GM19372 (cell line): ENCODE data around the gene TKT.

Source experiments
- ATAC-seq: cut with Tn5 transposase; IDR thresholded peaks from one replicate; pipeline ENCODE4 v1.9.1; 2021; ENCODE audit warnings: mild to moderate bottlenecking, low read depth, moderate library complexity; ENCODE audit not compliant: unreplicated experiment

TKT gene

DNA sequence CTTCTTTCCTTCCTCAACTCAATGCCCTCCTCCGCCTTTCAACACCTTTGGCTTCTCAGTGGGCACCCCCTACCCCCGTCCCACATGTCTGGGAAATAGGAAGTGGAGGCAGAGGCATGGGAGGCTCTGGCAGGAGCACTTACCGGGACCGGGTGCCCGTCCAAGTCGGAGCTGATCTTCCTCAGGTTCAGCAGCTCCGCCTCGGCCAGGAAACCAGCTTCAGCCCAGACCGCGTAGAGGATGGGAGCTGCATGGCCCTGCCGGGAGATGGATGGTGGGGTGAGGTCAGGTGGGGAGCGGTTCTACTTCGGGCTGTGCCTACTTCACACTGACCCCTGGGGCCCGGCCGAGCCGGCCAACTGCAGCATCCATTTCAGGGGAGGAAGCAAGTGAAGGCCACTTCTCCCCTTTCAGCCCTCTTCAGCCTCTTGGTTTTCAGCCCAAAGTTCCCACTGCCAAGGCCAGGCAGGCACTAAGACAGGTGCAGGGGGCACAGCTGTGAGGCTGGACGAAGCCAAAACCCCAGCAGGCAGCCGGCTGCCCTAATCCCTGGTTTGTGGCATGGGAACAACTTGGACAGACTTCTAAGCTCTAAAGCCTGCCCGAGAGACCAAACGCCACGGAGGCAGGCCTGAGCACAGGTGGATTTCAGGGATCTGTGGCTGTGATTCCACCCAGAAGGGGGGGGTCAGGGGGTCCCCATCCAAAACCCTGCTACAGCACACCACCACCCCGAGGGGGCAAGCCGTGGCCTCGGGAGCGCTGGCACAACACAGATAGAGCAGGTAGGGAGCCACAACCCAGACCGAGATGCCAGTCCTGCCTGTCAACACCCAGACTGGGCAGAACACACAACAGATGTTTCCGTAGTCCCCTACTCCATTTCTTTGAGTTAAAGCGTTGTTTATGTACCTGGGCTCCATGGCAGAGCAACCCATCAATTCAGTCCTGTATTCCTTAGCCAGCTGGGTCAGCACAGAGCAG, 14.5 kb downstream of the TKT start:
- no peak for ATAC-seq

DNA sequence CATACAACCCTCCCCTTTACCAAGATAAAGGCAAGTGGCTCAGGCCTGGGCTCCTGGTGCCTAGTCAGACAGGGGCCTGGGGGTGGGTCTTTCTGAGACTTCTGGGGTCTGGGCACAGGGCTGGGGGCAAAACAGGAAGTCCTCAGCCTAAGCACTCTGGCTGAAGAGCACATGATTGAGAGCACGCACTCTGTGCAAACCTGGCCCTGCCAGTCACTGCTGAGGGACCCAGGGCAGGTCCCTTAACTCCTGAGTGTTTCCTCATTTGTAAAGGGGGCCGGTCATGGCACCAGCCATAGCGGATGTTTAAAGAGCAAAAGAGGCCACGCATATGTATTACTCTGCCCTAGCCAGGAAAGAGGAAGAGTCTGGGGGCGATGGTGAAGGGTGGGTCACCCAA, 16.0 kb downstream of the TKT start:
- no peak for ATAC-seq

DNA sequence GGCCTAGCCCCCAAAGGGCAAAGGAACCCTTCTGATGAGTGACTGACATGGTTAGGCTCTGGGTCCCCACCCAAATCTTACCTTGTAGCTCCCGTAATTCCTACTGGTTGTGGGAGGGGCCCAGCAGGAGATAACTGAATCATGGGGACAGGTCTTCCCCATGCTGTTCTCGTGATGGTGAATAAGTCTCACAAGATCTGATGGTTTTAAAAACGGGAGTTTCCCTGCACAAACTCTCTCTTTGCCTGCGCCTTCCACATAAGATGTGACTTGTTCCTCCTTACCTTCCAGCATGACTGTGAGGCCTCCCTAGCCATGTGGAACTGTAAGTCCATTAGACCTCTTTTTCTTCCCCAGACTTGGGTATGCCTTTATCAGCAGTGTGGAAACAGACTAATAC, 16.9 kb downstream of the TKT start:
- ATAC-seq = no peak

DNA sequence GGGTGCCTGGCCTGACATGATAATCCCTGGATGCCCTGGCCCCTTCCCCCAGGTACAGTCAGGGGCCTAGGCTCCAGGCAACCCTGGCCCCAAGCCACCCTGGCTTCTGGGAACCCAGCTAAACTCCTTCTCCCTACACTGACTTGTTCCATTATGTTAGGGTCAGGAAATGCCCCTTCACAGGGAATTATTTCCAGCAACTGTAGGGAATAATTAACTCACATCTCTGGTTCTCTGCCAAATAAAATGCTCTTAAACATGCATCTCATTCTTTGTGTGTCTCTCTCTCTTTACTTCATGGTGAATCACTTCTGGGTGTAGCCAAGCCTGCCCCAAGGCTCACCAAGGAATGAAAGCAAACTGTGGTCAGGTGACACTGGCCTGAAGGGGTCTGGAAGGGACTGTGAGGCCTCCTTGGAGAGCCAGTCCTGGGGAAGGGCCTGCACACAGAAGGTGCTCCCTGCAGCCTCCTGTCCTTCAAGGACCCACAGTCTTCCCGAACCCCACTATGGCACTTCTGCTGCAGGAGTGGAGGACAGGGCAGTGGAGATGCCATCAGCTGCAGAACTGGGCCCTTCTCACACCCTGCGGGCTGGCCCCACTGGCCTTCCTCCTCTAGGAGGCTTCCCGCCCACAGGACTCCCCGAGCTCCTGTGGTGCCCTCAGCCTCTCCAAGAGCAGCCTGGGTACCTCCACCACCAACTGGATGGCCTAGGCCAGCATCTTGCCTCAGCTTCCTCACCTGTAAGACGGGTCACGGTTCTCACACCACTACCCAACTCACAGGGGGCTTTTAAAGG, 17.6 kb downstream of the TKT start:
- no peak for ATAC-seq

DNA sequence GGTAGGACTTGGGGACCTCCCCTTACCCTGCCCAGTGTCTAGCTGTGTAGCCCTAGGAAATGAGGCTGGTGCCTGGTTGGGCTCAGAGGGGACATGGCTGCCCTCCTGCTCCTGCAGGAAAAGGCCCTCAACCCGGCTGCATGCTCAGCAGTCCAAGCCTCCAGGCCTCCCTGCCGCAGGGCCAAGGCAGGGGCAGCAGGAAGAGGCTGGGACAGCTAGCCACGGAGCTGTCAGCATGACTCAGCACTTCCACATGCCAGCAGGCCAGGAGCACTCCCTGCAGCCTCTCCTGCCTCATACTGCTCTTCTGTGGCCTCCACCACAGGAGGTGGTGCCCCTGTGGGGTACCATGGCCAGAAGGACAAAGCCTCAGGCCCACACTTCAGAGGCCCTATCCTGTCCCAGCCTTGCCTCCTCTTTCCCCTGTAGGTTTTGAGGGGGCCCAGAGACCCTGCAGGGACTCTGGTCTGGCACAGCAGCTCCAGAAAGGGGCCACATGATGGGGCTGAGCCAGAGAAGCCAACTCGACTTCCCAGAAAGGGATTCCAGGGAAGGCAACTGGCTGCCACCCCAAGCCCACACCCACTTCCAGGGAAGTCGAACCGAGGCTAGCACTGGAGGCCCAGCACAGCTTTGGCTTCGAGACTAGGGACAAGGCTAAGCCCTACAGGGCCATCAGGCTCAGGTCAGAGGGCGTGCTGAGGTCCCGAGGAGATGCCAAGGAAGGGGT, 19.5 kb downstream of the TKT start:
- no peak for ATAC-seq

DNA sequence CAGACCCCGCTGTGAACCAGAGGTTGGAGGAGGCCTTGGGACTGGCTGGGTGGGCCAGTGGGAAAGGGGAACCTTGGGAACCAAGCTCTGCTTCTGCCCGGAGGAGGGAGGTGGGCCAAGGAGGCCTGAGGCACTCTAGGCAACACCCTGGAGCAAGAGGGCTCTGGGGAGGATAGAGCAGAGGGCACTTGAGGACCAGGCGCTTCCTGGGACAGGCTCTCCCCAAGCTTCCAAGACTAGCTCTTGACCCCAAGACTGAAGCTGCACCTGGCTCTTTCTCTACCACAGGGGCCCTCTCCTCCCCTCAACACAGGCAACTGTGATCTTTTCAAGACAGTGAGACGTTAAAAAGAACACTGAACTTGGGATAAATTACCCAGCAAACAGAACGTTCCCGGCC, 20.3 kb downstream of the TKT start:
- ATAC-seq = no peak

DNA sequence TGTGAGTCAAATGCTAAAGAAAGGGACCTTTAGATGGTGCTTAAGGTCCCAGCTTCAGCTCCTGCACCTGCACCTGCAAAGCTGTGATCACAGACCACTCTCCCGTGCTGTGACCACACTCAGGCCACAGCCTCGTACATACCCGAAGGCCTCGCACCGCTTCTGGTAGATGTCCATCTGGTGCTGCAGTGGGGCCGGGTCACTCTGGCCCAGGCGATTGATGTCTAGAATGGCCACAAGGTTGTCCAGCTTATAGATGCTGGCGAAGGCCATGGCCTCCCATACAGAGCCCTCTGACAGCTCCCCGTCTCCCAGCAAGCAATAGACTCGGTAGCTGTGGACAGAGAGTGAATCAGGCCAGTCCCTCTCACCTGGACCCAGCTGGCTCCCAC, 21.0 kb downstream of the TKT start:
- no peak for ATAC-seq

DNA sequence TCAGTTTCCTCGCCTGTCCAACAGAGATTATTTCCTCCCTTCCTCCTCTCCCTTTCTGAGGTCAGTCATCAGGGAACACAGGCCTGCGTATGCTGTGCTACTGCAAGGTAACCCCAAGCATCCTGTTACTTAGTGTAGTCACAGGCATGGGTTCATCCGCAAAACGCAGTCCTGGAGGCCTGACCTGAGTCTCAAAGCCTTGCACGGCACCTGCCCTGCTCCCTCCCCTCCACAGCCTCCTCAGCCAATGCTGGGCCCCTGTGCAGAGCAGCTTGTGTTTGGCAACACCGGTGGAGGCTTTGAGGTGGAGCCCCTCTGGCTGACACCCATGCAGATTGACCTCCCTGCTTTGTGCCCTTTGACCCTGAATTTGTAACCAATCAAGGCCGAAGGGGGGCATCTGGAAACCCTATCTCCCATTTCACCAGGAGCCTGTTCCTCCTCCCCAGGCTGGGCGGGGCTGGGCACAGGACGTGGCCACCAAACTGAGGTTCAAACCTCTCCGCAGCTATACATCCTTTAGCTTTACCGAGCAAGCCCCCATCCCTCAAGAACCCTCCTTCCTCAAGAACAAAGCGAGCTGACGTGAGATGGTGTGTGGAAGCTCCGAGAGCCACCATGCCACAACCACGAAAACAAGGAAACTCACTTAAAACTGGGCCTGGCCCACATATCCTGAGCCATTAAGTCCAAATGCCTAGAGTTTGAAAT, 21.5 kb downstream of the TKT start:
- no peak for ATAC-seq

DNA sequence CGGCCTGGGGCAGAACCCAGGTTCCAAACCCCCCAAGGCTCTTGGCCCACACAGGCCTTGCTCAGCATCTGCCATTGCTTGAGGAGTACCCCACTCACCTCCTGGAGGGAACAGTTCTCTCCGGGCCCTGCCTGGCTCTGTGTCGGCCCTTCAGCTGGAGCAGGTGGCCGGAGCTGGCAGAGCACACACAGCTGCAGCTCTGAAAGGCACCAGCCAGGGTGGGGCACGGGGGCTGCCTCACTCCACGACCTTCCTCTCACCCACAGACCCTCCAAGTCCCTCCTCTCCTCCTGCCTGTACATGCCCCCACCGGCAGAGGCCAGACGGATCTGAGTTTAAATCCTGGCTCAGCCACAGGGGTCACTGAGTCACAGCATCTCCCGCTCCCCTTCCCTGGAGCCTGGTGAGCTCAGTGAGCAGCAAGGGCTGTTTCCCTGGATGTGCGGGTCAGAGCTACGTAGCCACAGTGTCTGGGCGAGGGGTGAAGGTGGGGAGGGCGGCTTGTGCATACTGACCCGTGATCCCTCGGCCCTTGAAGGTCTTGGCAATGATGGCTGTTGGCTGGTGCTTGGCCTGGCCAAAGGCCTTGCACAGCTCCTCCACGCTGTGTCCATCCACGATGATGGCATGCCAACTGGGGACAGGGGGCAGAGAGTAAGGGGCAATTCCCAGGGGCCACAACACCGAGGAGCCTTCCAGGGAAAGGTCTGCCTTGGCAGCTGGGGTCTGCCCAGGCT, 23.0 kb downstream of the TKT start:
- ATAC-seq = no peak

DNA sequence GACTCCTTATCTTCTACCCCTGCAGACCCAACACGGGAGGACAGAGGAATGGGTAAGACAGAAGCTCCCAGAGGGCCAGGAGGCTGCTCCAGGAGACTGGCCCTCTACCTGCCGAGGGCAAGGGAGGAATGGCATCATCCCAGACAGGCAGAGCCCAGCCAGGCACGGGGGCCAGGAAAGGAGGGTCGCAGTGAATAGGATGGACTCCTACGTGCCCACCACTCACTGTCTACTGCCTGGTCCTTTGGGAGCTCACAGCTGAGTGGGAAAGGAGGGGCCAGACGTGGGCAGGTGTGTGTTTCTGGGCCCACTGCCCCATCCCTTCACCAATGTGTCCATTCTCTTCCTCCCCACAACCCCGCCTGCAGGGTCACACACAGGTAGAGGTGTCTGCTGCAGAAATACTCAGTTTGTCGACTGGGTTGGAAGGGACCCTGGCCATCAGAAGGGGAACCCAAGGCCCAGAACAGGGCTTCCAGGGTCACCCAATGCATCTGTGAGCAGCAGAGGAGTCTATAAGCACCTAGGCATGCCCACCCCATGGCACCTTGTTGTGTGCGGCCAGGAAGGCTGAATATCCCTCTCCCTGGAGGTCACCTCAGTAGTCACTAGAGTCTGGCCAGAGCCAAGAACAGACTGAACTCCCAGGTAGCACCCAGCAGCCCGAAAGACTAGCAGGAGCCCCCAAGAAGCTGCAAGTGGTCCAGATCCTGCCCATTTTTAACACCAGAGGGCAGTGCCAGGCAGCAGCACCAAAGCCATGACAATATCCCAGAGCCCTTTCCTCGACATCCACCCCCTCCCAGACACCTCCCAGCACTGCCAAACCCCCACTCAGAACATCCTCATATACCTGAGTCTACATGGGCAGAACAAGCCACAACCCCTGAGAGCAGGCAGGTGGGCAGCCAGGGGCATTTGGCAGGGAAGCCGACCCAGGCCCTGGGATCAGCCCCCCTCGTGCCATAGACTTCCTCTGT, 24.0 kb downstream of the TKT start:
- no peak for ATAC-seq

DNA sequence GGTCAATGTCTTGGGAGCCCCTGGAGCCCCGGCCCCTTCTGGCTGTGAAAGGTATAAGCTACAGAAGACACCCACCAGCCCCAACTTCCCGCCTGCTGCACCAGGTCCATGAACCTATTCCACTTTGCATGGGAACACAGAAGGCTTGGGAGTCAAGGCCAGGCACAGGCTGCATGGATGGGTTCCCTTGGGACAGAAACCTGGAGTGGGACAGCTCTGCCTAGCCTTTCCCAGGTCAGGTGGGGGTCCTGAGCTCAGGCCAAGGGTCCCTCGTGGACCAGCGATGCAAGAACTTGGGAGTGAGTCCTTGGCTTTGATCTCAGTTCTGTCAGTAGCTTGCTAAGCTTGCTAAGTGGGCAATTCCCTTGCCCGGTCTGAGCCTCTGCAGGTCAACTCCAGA, 25.0 kb downstream of the TKT start:
- no peak for ATAC-seq

DNA sequence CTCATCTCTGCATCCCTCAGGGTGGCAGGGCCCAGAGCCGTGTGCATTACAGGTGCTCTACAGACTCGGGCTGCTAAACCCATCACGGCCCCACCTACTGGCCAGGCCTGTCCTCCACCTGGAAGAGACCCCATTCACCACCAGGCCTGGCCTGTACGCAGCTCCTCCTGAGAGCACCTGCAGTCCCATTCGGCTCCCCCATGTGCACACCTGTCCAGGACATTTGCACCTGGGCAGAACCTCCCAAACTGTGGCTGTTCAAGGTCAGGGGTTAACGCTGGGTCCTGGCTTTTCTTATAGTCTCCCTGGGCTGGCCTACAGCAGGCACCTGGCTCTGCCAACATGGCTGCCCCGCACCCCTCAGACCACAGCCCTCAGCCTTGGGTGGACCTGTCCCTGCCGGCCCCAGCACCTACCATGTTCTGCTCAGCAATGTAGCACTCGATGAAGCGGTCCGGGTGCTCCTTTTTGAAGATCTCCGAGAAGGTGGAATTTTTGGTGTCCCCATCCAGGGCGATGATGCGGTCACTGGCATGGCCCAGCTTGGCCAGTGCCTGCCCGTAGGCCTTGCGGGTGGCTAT, 25.7 kb downstream of the TKT start:
- no peak for ATAC-seq

DNA sequence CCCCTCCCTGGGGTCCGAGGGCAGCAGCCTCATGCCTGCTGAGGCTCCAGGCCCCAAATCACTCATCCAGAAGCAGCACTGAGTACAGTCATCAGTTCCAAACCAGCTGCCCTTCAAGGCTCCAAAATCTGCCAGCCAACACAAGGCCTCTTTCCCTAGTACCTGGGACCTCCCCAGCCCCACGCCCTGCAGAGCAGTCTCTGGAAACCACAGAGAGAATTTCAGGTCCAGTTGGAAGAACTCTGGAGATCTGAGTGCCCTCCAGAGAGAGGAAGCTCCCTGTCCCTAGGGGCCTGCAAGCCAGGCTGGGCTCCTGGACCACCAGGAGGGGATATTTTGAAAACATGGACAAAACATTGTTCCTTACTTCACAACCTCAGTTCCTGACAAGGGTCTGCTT, 26.2 kb downstream of the TKT start:
- ATAC-seq = no peak

DNA sequence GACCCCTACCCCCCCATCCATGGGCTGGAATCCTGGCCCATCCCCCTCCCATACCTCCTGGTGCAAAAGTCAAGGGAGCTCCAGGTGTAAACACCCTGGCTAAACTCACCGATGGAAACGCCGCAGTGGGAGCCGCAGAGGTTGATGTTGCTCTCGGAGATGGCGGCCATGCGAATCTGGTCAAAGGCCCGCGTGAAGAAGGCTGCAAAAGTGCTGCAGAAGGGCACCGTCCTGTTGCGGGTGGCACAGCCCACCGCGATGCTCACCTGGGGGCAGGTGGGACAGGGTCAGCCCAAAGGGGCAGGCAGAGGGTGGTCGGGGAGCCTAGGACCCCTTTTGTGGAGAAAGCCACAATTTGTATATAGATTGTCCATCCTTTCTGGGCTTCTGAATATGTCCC, 26.7 kb downstream of the TKT start:
- ATAC-seq = no peak

DNA sequence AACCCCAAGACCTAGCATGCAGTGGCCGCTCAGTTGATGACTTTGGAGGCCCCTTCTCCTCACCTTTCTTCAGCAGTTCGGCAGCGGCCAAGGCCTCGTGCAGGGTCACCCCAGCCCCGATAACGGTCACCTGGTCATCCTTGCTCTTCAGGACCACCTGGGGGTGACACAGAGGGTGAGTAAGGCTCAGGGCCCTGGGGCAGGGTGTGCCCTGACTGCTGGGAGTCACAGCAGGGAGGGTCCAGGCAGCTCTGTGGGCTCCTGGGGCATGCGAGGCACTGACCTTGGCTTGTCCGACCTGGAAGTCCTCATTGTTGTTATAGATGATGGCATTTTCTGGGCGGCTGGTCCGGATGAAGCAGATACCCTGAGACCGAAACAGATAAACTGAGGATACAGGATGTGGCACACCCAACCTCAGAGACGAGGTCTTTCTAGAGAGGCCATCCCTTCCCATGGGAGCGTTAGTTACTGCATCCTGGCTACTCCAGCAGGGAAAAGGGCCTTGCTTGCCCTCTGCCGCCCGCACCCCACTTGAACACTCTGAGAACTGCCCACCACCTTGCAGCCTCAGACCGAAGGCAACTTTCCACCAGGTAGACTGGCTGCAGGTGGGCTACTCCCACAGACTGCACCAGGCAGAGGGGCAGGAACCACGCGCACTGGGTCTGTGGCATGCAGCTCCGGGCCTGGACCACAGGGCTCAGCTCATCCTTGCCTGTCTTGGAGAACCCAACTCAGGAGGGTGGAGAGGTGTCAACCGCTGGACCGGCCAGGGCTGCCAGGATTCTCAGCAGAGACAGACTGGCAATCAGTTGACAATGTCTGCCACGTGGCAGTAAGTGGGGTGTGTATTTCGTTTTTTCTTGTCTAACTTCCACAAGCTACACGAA, 27.6 kb downstream of the TKT start:
- no peak for ATAC-seq

DNA sequence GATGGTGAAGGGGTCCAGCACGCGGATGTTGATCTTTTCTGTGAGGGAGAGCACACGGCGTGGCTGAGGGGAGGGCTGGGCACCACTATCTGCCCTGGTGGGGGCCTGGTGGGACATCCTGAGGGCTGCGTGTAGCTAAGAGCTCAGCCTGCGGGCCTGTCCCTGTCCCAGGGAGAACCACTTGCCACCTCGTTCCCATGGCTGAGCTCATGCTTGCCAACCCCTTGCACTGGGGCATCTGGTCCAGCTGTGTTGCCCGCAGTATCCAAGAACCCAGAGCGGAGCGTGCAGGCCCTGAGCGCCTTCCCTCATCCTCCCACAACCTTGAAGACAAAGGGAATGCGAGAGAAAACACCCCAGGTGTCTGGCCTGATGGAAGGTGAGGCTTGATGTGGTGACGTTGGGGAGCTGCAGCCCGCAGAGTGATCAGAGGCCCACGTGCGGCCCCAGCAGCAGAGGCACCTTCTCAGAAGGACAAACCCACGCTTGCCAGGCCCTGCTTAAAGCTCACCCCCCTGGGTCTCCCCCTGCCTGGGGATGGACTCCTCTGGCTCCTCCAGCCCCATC, 28.9 kb downstream of the TKT start:
- ATAC-seq = no peak
